Right lobe of liver (tissue), 4 donors: Measurements from ENCODE around the gene CACNA2D3.

Source experiments
- CTCF ChIP-seq, 4 donors: fragments of 200-600 bp in 3 of 4; fragments of 450-650 bp in 1 of 4; IDR thresholded peaks; one replicate each; pipeline versions ENCODE4 v1.5.1 to v1.8.0; 2016 to 2022; ENCODE audit warnings: antibody characterized with exemption in 4 of 4, mild to moderate bottlenecking in 2 of 4
- POLR2A ChIP-seq: fragments of 450-650 bp; IDR thresholded peaks from one replicate; pipeline ENCODE4 v1.6.1; 2017; ENCODE audit warnings: antibody characterized with exemption, mild to moderate bottlenecking
- donor health status: DM: no; HTN: no; CAD: no.
- donor health status: DM: no; HTN: no; CAD: no.
- donor health status: DM: no; HTN: yes; CAD: no.

- TF ChIP-seq CTCF (IDR thresholded peaks at IDR 0.05) (no peak), POLR2A (no peak)
Measured at GRCh38 chr3:54176106-54176505, 53.8 kb downstream of the CACNA2D3 start.
